Raji (cell line): ENCODE data around the gene ANO4.

Experiments
- POLR2A ChIP-seq: IDR thresholded peaks from 2 replicates; pipeline ENCODE4 v1.6.1; 2011; ENCODE audit warnings: low read depth, low read length, control low read depth; ENCODE audit not compliant: insufficient read depth

ANO4 gene

DNA sequence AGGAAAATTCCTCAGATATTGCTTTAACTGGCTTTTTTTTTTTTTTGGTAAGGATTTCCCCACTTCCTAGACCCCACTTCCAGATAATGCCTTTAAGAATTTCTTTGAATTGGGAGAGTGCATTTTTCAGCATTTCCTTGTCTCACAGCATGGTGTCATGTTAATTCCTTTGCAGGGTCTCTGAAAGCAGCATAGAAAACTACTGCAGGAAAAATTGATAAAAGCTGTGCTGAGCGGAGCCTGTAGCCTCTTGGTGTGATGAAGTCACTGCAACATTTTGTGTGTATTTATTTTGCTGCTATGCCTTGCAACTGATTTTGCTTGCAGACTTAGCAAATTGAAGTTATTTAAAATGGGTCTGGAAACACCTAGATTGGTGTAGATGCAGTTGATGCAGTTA, 2.7 kb downstream of the ANO4 start:
- no peak for TF ChIP-seq POLR2A

GRCh38 chr12:100797786-100798185, 3.2 kb downstream of the ANO4 start:
- no peak for TF ChIP-seq POLR2A

GRCh38 chr12:100798286-100799160, 3.9 kb downstream of the ANO4 start:
- TF ChIP-seq POLR2A = no peak

DNA sequence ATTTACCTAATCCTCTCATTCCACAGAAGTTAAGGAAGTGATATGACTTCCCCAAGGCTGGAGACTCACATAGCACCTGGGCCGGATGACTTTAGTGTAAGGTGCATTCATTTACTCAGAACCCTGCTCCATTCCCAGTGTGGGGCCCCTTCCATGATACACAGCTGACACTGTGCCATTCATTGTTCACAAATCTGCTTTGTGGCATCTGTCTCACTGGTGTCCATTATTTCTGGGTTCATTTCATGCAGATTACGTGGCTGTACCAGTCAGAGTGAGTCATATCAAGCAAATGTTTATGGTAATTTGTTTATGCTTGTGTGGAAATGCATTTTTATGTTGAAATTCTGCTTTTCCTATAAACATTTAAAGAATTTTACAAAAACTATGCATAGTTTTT, 5.2 kb downstream of the ANO4 start:
- TF ChIP-seq POLR2A = no peak

GRCh38 chr12:100800723-100801122, 6.1 kb downstream of the ANO4 start:
- no peak for TF ChIP-seq POLR2A

DNA sequence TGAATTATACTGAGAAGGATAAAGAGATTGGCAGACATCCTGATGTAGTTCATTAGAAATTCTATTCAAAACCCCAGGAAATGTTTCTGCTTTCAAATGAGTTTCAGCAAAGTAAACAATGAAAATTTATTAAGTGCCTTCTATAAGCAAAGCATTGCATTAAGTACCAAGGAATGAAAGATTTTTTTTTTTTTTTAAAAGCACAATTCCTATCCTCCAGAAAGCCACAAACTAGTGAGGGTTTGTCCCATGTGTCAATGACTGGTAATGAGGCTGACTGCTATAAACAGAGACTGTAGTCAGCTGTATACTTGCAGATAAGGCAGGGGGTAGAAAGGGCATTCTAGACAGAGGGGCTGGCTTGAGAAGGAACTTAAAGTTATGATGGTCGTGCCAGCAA, 6.7 kb downstream of the ANO4 start:
- TF ChIP-seq POLR2A = no peak

GRCh38 chr12:100808777-100809176, 14.2 kb downstream of the ANO4 start:
- TF ChIP-seq POLR2A = no peak

- TF ChIP-seq POLR2A = no peak
Measured at GRCh38 chr12:100820314-100820713, 25.7 kb downstream of the ANO4 start.

DNA sequence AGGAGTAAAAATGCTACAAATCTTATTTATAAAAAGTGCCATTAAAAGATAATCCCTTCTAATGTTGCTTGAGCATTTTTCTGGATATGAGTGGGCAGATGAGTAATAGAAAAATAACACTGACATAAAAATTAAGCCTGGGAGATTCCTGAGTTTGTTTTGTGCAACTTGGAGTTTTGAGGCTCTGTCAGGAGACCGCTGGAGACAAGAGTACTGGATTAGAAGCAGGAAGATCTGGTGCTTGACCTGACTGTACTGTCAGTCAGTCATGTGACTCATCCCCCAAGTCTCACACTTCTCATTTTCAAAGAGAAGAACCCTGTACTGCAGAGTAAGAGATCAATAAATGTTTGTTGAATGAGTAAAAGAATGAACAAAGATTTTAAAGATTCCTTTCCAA, 29.4 kb downstream of the ANO4 start:
- no peak for TF ChIP-seq POLR2A

DNA sequence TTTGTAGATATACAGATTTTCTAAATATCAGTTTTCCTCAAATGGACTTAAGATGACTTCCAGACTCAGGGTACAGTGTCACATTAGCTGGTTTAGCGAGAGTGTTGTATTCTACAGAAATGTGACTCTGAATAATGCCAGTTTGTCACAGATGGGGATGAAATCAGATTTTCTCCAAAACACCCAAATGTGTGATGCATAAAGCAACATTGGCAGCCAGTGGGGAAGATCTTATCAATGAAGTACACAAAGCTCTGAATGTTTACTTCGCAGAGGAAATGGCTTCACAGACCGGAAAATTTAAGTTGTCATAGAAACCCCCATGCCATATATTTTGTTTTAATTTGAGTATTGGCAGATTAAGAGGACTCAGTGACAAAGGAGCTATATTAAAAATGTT, 29.9 kb downstream of the ANO4 start:
- no peak for TF ChIP-seq POLR2A

DNA sequence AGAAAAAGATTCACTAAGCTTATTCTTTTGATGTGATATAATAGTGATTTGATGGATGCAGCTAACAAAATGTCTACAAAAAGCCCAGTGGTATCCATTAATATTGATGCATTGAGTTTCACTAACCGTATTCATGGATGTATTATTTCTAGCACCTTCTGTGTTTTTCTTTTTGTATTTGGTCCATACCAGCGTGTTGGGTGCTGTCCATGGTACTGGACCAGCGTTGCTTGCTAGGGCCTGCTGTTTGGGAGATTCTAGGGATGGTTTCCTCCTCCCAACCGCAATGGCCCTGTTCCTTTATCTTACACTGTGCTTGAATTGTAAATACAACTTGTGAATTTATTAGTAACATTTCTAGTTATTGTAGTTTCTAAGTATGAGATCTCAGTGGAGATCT, 31.7 kb downstream of the ANO4 start:
- TF ChIP-seq POLR2A = no peak

DNA sequence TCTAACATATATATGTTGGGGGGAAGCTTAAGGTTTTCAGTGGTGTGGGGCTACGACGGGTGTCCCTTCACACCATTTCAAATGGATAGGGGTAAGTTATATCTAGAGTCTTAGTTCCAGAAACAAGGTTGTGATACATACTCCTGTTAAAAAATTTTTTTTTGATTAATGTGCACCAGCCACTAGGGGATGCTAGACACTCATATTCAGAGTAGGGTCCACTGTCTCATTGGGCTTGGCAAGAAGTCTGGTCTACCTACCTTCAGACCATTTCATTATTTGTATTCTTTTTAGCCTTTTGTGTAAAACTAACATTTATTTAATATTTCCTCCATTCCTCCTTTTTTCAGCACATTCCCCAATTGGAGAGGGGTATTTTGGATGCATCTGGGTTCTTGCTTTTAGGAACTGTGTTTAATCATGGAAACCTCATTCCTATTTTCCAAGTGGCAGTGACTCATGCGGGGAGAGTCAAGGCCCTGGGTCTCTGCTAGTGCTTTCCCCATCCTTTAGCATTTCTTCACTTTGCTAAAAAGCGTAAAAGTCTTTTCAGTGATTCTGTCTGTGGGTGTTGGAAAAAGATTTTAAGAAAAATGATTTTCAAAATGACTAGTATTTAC, 33.4 kb downstream of the ANO4 start:
- no peak for TF ChIP-seq POLR2A

DNA sequence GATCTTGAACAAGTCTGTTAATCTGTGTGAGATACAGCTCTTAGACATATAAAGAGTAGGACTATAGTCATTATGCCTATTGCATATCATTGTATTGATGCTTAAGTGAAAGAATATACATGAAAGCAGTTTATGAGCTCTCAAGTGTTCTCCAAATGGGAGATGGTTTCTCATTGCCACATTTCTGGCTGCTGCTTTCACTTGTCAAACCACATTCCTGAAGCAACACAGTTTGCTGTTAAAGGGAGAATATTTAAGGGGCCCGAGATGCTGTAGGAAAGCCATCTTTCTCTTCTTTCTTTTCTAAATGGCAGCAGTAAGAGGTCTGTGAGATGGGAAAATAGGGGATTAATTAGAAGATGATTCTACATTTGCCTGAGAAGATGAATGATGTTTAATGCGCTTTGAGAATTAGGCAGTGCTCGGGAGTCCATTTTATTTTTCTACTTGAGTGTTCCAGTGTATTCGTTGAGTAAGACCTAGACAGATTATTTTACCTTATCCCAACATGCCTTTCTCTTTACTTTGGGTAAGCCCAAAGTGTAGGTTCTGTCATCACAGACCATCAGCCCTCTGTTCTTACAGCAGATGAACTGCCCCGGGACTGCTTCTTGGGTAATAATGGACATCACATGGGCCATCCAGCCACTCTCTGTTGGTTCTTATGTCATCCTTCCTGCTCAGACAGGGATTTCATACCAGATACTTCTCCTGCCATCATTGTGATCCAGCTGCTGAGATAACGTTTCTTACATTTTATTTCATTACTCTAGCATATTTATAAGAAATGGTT, 35.6 kb downstream of the ANO4 start:
- no peak for TF ChIP-seq POLR2A

DNA sequence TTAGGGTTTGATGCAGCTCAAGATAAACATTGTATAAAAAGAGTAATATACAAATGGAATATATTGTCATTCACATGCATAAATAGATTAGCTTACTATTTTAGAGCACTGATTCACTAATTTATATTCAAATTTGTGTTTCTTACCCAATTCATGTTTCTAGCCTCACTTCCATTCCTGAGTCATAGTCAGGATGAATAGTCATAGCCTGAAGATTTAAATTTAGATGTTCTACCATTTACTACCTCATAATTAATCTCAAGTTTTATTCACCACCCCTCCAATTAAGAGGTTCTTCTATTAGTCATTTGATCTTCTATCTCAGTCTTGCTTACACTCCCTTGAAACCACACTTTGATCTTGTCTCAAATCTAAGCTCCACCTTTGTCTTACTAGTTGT, 38.7 kb downstream of the ANO4 start:
- TF ChIP-seq POLR2A = no peak

DNA sequence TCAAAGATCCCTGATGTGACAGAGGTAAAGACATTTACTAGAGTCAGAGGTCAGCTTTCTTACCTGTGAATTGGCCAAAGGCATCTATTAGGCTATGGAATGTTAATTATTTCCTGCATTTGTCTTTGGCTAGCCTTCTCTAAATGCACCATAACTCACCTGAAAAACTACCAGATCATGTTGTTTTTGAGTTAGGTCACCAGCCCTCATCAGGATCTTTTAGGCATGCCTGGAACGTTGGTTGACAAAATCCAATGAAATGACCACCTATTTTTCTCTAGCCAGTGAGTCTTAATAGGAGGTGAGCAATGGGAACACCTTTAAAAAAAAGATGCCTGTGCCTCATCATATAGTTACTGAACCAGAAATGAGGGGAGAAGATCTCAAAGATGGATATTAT, 46.2 kb downstream of the ANO4 start:
- TF ChIP-seq POLR2A = no peak

DNA sequence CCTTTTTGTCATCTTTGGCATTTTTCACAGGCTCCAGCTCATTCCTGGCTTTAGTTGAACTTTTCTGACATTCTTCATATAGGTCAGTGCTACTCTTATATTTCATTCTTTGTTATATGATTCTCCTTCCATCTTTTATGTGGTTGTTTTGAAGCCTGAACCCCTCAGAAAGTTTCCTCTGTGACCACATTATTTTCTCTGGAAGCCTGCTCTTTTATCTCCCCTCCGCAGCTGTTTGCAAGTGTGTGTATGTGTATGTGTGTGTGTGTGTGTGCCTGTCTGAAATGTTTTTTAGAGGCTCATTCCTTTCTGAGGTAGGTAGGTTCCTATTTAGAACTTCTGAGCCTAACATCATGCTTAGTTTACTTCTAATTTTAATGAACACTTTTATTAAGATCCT, 47.6 kb downstream of the ANO4 start:
- no peak for TF ChIP-seq POLR2A

GRCh38 chr12:100843061-100843460, 48.5 kb downstream of the ANO4 start:
- no peak for TF ChIP-seq POLR2A

DNA sequence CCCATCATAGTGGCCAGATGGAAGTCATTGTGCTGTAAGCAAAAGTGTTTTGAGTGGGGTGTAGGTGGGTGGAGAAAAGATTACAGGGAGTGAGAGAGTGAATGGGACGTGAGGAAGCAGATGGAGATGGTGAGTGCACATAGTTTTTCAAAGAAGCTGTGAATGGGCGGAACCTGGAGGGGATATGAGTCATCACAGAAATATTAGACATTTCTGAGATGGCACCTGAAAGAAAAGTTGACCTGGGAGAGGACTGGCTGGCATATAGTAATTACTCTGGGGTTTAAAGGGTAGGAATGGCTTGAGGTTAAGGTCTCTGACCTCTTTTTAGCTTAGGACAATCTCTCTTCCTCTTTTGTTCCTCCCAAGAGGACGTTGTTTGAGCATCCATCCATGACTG, 50.5 kb downstream of the ANO4 start:
- no peak for TF ChIP-seq POLR2A
